Ovary (tissue), 3 donors: ENCODE measurements around the gene HPCAL1.

Source experiments
- CTCF ChIP-seq, 3 donors: fragments of 450-650 bp in 2 of 3; fragments of 200-600 bp in 1 of 3; IDR thresholded peaks; one replicate each; pipeline versions ENCODE4 v1.5.1 to v1.8.0; 2016 to 2022; ENCODE audit warnings: antibody characterized with exemption in 3 of 3, mild to moderate bottlenecking in 1 of 3
- POLR2A ChIP-seq: fragments of 450-650 bp; IDR thresholded peaks from one replicate; pipeline ENCODE4 v1.6.1; 2017; ENCODE audit warnings: antibody characterized with exemption, mild to moderate bottlenecking, moderate library complexity
- donor health status: DM: no; HTN: no; CAD: no.

- TF ChIP-seq CTCF (IDR thresholded peaks at IDR 0.05) = no peak
- TF ChIP-seq POLR2A = no peak
Observed at GRCh38 chr2:10352972-10353371, 50.3 kb downstream of the HPCAL1 start.
